Osteoblast (primary cell): ENCODE measurements around the gene OVCA2. TPM values are rescaled to one million over a fixed set of nuclear protein-coding genes. Genes with fewer than 3 reads are reported as not detected.
A peak's percentile ranks its signal among the peaks of the same experiment; 100 is the strongest.

Source experiments
- DNase-seq: peaks from one replicate; pipeline ENCODE4 v3.0.0; 2011; ENCODE audit warnings: low spot score, mixed read lengths; ENCODE audit not compliant: insufficient read length; ENCODE audit errors: missing footprints
- H2AFZ ChIP-seq: 2 replicates; pipeline ENCODE4 v1.6.0; 2011; ENCODE audit warnings: mild to moderate bottlenecking, low read length
- H3K27ac ChIP-seq: 2 replicates; pipeline ENCODE4 v1.5.1; 2011; ENCODE audit warnings: mild to moderate bottlenecking, low read depth, low read length, moderate library complexity
- H3K27me3 ChIP-seq: 2 replicates; pipeline ENCODE4 v1.6.0; 2012; ENCODE audit warnings: mild to moderate bottlenecking, control low read depth, inconsistent platforms, low read length, moderate library complexity; ENCODE audit not compliant: insufficient read depth
- H3K36me3 ChIP-seq: 2 replicates; pipeline ENCODE4 v1.5.1; 2011; ENCODE audit warnings: mild to moderate bottlenecking, low read length, control low read depth, moderate library complexity; ENCODE audit not compliant: insufficient read depth
- H3K4me1 ChIP-seq: 2 replicates; pipeline ENCODE4 v1.5.1; 2011; ENCODE audit warnings: mild to moderate bottlenecking, low read length, control low read depth, moderate library complexity; ENCODE audit not compliant: insufficient read depth
- H3K4me2 ChIP-seq: 2 replicates; pipeline ENCODE4 v1.6.0; 2011; ENCODE audit warnings: mild to moderate bottlenecking, low read length; ENCODE audit not compliant: insufficient read depth
- H3K4me3 ChIP-seq: fragments of 200-600 bp; sonication (generic); 3 replicates; pipeline ENCODE4 v1.5.1; 2012; ENCODE audit warnings: mild to moderate bottlenecking, low read length, inconsistent platforms; ENCODE audit not compliant: insufficient read depth
- H3K79me2 ChIP-seq: 2 replicates; pipeline ENCODE4 v1.6.0; 2012; ENCODE audit warnings: mild to moderate bottlenecking, low read length, control low read depth, inconsistent platforms; ENCODE audit not compliant: insufficient read depth
- H3K9me3 ChIP-seq: 2 replicates; pipeline ENCODE4 v1.5.1; 2011; ENCODE audit warnings: low read depth, low read length, control low read depth
- H4K20me1 ChIP-seq: 2 replicates; pipeline ENCODE4 v1.6.0; 2012; ENCODE audit warnings: mild to moderate bottlenecking, low read length, control low read depth; ENCODE audit not compliant: insufficient read depth
- total RNA-seq: library from RNA; depleted of rRNA; stranded (reverse); fragments of >200 nt; gene quantifications from 2 replicates; pipeline ENCODE4 v1.2.3, GENCODE V29; 2012
- TF ChIP-seq, protein P1 (sequence below): IDR thresholded peaks from 2 replicates; pipeline ENCODE4 v1.5.1; 2011; ENCODE audit warnings: mild to moderate bottlenecking, low read depth, low read length, moderate library complexity; ENCODE audit errors: extremely low read depth

The OVCA2 gene
- total RNA-seq, 1 donor: 59.0 TPM

DNA sequence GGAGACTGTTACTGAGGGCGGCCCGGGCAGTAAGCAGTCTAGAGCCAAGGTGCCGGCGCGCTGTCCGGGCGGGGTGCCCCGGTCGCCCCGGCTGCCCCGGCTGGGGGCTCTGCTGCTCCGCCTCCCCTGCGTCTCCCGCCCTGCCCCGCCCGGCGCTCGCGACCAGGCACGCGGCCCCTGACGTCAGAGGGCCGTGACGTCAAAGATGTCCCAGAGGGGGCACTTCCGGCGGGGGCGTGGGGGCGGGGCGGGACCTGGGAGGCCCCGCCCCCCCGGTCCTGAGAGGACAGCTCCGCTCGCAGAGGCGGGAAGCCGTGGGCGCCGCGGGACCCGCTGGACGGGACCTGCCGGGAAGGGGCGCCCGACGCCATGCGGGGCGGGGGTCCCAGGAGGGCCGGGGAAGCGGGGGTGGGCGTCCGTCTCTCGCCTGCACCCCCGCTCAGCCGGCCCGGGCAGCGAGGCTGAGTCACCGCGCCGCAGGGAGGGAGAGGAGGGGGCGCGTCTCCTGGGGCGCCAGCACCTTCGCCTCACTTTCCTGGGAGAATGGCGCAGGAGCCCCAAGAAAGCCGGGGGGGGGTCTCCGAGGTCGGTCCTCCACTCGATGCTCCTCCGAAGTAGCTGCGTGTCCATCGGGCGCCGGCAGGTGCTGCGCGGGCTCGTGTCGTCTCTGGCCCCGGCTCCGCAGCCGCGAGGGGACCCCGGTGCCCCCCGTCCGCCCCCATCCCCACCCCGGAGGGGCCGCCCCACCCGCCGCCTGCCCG, 8.7 kb downstream of the OVCA2 start:
- Histone ChIP-seq H3K36me3 (peaks cover 5% of the 10 kb centered on the region), H3K9me3 (no peaks in the 10 kb centered on the region), H3K4me1 (peaks cover 17% of the 10 kb centered on the region), H3K27me3 (peaks cover 7% of the 10 kb centered on the region), H3K4me2 (peak overlapping the region; percentile 74), H4K20me1 (no peaks in the 10 kb centered on the region), H3K79me2 (no peaks in the 10 kb centered on the region), H3K4me3 (peak overlapping the region; percentile 67), H2AFZ (no peak overlapping the region), H3K27ac (no peak overlapping the region)
- peak; percentile 97 for DNase-seq
- TF ChIP-seq, protein P1, sequence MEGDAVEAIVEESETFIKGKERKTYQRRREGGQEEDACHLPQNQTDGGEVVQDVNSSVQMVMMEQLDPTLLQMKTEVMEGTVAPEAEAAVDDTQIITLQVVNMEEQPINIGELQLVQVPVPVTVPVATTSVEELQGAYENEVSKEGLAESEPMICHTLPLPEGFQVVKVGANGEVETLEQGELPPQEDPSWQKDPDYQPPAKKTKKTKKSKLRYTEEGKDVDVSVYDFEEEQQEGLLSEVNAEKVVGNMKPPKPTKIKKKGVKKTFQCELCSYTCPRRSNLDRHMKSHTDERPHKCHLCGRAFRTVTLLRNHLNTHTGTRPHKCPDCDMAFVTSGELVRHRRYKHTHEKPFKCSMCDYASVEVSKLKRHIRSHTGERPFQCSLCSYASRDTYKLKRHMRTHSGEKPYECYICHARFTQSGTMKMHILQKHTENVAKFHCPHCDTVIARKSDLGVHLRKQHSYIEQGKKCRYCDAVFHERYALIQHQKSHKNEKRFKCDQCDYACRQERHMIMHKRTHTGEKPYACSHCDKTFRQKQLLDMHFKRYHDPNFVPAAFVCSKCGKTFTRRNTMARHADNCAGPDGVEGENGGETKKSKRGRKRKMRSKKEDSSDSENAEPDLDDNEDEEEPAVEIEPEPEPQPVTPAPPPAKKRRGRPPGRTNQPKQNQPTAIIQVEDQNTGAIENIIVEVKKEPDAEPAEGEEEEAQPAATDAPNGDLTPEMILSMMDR: no peak

DNA sequence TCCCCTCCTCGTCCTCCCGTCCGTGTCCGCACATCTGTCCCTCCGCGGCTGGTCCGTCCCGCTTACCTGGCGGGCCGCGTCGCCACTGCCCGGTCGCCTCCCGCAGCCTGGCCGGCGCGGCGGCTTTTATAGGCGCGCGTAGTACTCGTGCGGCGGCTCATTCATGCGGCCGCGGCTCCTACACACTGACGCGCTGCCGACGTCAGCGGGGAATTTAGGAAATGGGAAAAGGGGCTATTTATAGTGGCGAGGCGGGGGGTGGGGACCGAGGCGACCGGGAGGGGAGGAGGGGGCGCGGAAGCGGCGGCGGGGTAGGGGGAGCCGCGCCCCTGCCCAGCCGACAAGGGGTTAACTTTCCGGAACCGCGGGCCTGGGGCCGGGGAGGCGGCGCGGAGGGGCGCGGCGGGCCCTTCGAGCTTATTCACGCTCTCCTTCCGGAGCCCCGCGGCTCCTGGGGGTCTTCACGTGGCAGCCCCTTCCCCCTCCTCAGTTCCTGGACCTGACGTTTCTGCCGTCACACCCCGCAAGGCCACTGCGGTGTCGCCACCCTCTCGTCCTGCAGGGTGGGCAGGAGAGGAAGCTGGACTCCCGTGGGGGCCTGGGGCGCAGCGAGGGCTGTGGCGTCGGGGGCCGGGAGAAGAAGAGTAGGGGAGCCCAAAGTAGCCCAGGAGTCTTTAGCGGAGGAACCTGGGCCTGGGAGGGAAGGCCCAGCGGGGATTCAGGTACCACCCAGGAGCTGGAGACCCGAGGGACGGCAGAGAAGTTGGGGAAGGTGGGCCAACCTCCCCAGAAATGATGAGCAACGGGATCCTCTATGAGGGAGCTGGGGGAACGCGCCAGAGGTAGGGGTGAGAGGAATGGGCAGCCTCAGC, 9.5 kb downstream of the OVCA2 start:
- peaks cover 1% of the 10 kb centered on the region for H3K36me3 ChIP-seq
- H4K20me1 ChIP-seq: no peaks in the 10 kb centered on the region
- DNase-seq: peak; percentile 93
- H3K9me3 ChIP-seq: no peaks in the 10 kb centered on the region
- peak overlapping the region; percentile 67 for H3K4me3 ChIP-seq
- H2AFZ ChIP-seq: no peak overlapping the region
- H3K27ac ChIP-seq: no peak overlapping the region
- peaks cover 7% of the 10 kb centered on the region for H3K27me3 ChIP-seq
- H3K4me2 ChIP-seq: peak overlapping the region; percentile 74
- TF ChIP-seq, protein P1: no peak
- peaks cover 3% of the 10 kb centered on the region for H3K79me2 ChIP-seq
- peaks cover 17% of the 10 kb centered on the region for H3K4me1 ChIP-seq

DNA sequence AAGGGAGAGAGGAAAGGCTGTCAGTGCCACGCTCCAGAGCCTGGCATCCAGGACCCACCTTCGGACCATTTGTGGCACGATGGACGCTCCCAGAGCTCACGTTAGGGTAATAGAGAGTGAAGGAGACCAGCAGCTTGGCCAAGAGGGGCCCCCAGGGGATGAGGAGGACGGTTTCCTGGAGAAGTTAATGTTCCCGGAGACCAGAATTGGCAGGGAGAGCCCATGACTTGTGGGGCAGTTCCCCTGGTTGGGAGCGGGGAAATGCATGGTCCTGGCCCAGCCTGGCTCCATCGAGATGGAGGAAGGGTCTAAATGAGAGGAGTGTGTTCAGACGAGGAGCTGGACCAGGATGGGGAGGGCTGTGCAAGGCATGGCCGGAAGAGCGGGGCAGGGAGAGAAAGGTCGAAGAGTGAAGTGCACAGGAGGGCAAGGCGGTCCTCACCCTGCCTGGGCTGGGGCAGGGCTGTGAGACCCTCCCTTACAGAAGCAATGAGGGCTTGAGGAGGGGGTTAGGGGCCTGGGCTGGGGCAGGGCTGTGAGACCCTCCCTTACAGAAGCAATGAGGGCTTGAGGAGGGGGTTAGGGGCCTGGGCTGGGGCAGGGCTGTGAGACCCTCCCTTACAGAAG, 10.2 kb downstream of the OVCA2 start:
- H2AFZ ChIP-seq: no peak overlapping the region
- H3K9me3 ChIP-seq: no peaks in the 10 kb centered on the region
- H3K79me2 ChIP-seq: peaks cover 8% of the 10 kb centered on the region
- H4K20me1 ChIP-seq: no peaks in the 10 kb centered on the region
- H3K27ac ChIP-seq: no peak overlapping the region
- H3K27me3 ChIP-seq: peaks cover 7% of the 10 kb centered on the region
- H3K4me3 ChIP-seq: no peak overlapping the region
- H3K4me2 ChIP-seq: no peak overlapping the region
- DNase-seq: no peak
- H3K4me1 ChIP-seq: peaks cover 17% of the 10 kb centered on the region
- TF ChIP-seq, protein P1: no peak
- H3K36me3 ChIP-seq: peaks cover 3% of the 10 kb centered on the region
